ENCODE results near the gene TMEM52. TPM values are rescaled to one million over a fixed set of nuclear protein-coding genes. Genes with fewer than 3 reads are reported as not detected.

TMEM52 gene
- total RNA-seq, 1 donor from 2014 or later: 3.7 TPM

DNA sequence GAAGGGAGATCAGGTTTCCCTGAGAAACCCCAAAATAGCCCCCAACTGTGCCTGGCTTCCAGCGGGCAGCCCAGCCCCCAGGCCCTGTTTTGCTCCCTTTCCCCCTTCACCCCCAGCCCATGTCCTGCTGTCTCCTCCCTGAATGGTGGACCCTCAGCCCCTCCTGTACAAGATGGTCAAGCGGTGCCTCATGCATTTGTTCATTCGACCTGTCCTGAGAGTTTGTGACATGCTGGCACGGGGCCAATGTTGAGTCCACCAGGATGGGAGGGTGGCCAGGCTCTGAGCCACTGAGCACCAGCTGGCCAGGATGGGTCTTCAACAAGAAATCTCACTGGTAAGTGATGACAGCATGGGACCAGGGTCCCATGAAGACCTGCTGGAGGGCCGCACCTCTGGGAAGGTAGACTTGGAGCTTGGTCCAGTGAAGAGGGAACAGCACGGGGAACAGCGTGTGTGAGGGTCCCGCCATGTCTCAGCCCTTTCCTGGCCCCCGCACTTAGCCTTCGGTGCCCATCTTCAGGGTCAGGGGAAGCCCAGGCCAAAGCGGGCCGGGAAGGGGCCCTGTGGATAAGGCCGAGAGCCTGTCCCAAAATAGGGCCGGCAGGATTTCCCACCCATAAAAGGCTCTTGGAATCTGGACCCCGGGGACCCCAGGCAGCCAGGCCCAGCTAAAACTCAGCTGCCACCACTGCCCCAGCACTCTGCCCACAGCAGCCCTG is 3.9 kb downstream of the TMEM52 start, which contains the start of gene CALML6:
Gene CALML6 (plus strand): TSS at position 290 of the 722 bp plus-strand sequence. CDS start 21 bp downstream, at position 311.
- H3K4me3 Mint-ChIP-seq: no peak within 1 kb of the TSS
- H3K9me3 Mint-ChIP-seq: no peaks in the 10 kb centered on the region
- no peaks in the 10 kb centered on the region for H3K36me3 Mint-ChIP-seq (ENCODE audit: low read depth)
- H3K4me1 Mint-ChIP-seq: peaks cover 15% of the 10 kb centered on the region
- no peaks in the 10 kb centered on the region for H3K27me3 Mint-ChIP-seq (ENCODE audit: low read depth)
- no peak within 1 kb of the TSS for H3K27ac Mint-ChIP-seq (ENCODE audit: unreplicated experiment)
- no peak for DNase-seq (ENCODE audit: low read depth, low spot score)
- TF ChIP-seq, protein P1, sequence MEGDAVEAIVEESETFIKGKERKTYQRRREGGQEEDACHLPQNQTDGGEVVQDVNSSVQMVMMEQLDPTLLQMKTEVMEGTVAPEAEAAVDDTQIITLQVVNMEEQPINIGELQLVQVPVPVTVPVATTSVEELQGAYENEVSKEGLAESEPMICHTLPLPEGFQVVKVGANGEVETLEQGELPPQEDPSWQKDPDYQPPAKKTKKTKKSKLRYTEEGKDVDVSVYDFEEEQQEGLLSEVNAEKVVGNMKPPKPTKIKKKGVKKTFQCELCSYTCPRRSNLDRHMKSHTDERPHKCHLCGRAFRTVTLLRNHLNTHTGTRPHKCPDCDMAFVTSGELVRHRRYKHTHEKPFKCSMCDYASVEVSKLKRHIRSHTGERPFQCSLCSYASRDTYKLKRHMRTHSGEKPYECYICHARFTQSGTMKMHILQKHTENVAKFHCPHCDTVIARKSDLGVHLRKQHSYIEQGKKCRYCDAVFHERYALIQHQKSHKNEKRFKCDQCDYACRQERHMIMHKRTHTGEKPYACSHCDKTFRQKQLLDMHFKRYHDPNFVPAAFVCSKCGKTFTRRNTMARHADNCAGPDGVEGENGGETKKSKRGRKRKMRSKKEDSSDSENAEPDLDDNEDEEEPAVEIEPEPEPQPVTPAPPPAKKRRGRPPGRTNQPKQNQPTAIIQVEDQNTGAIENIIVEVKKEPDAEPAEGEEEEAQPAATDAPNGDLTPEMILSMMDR (conservative IDR thresholded peaks at IDR 0.05): no peak

DNA sequence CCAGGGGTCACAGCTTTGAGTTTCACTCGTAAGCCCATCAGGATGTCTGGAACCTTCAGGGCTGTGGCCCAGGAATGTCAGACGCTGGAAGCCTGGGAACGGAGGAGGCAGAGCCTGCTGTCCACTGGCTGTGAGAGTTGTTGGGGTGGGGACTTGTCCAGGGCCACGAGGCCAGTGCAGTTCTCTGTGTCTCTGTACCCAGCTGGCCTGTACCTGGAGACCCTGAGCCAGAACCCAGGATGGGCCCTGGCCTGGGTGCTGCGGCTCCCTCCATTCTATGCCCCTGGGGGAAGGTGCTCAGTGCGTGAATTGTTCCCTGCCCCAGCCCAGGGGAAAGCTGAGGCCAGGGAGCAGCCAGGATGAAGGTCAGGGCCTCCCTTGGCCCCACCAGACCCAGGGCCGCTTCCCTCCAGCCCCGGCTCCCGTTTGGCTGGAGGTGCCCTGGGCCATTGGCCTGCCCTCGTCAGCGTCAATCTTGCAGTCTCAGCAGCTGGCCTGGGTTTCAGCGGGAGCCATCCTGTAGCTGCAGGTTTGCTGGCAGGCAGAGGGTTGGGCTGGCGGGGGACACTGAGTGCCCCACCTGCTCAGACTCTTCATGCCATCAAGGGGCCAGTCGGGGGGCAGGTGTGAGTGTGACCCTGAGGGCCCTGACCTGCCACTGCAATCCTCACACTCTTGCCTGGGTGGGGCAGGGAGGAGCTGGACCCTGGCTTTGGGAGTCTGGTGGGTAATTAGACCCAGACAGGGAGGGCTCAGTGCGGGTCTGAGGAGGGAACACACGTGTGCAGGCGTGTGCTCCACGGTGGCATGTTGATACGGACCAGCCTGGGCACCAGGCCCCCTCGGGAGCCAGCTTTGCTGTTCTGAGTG is 4.7 kb downstream of the TMEM52 start:
- Mint-ChIP-seq H3K27ac (ENCODE audit: unreplicated experiment) (no peak overlapping the region), H3K36me3 (ENCODE audit: low read depth) (no peaks in the 10 kb centered on the region), H3K4me3 (no peak overlapping the region), H3K4me1 (peaks cover 17% of the 10 kb centered on the region), H3K9me3 (no peaks in the 10 kb centered on the region), H3K27me3 (ENCODE audit: low read depth) (no peaks in the 10 kb centered on the region)
- TF ChIP-seq, protein P1 (conservative IDR thresholded peaks at IDR 0.05): no peak
- DNase-seq (ENCODE audit: low read depth, low spot score): no peak

DNA sequence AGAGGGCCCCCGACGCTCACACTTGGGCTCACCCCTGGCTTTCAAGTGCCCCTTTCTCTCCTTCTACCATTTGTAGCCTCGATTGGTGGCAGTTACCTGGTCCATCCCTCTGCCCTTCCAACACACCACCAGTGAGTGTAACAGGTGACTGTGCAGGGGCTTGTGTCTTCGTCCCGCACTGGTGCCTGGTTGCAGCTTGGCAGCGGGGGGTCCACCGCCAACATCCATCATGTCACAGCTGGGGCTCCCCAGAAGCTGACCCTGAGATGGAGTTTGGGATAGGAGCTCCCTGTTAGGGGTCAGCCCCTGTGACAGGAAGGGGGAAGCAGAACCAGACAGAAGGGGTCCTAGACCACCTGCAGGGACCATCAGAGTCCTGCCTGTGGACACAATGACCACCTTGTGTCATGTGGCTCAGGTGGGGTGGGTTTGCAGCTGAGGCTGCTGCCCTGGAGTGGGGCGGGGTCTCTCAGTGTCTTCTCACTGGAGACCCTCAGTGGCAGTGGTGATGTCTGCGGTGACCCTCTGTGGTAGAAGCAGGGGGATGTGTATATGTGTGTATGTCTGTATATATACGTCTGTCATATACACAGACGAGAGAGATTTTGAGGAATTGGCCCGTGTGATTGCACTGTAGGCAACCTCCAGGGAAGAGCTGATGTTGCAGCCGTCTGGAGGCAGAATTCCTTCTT is 7.6 kb downstream of the TMEM52 start:
- Mint-ChIP-seq H3K4me1 (peaks cover 16% of the 10 kb centered on the region), H3K4me3 (peak overlapping the region; percentile 19), H3K36me3 (ENCODE audit: low read depth) (no peaks in the 10 kb centered on the region), H3K27ac (ENCODE audit: unreplicated experiment) (peak overlapping the region; percentile 67), H3K27me3 (ENCODE audit: low read depth) (no peaks in the 10 kb centered on the region), H3K9me3 (no peaks in the 10 kb centered on the region)
- DNase-seq (ENCODE audit: low read depth, low spot score): no peak
- TF ChIP-seq, protein P1 (conservative IDR thresholded peaks at IDR 0.05): no peak

DNA sequence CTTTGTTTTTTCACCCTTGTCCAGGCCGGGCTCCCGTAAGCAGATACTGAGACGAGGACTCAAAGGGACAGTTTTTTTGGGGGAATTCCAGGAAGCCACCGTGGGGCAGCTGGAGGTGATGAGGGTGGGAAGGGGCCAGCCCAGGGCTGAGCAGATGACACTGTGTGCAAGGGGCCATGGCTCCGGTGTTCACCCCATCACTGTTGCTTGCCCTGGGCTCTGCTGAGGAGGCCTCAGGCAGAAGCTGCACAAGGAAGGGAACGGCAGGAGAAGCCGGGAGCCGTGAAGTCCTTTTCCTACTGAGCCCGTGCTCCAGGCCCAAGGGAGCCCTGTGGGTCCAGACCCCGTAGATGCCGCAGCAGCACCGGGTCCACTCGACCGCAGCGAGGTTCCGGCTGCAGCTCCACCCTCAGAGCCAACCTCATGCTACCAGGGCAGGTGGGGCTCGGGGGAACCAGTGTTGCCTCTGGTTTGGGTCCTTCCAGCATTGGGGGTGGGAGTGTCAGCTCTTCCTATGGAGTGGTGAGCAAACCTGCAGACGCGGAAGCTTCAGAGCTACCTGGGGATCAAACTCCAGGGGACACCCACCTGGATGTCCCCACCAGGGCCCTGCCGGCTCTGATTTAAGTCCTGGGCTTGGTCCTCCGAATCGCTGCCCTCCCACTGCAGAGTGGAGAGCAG is 8.3 kb downstream of the TMEM52 start:
- peak overlapping the region; percentile 85 for H3K4me3 Mint-ChIP-seq
- H3K4me1 Mint-ChIP-seq: peaks cover 19% of the 10 kb centered on the region
- no peaks in the 10 kb centered on the region for H3K9me3 Mint-ChIP-seq
- no peaks in the 10 kb centered on the region for H3K36me3 Mint-ChIP-seq (ENCODE audit: low read depth)
- no peaks in the 10 kb centered on the region for H3K27me3 Mint-ChIP-seq (ENCODE audit: low read depth)
- no peak for DNase-seq (ENCODE audit: low read depth, low spot score)
- H3K27ac Mint-ChIP-seq (ENCODE audit: unreplicated experiment): no peak overlapping the region
- TF ChIP-seq, protein P1 (conservative IDR thresholded peaks at IDR 0.05): no peak

DNA sequence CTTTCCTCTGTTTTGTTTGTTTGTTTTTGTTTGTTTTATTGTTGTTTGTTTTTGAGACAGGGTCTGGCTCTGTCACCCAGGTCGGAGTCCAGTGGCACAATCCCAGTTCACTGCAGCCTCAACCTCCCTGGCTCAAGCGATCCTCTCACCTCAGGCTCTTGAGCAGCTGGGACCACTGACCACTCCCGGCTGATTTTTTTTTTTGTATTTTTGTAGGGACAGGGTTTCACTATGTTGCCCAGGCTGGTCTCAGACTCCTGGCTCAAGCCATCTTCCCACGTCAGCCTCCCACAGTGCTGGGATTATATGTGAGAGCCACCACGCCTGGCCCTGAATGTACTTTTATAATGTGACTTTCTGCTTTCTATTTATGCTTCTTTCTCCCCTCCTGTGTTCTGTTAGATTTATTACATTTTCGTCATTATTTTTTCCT is 9.0 kb downstream of the TMEM52 start:
- peak overlapping the region; percentile 85 for H3K4me3 Mint-ChIP-seq
- H3K36me3 Mint-ChIP-seq (ENCODE audit: low read depth): no peaks in the 10 kb centered on the region
- no peak for DNase-seq (ENCODE audit: low read depth, low spot score)
- no peaks in the 10 kb centered on the region for H3K9me3 Mint-ChIP-seq
- TF ChIP-seq, protein P1 (conservative IDR thresholded peaks at IDR 0.05): no peak
- H3K4me1 Mint-ChIP-seq: peaks cover 19% of the 10 kb centered on the region
- H3K27me3 Mint-ChIP-seq (ENCODE audit: low read depth): no peaks in the 10 kb centered on the region
- H3K27ac Mint-ChIP-seq (ENCODE audit: unreplicated experiment): peak overlapping the region; percentile 97
